GM18499 (cell line): Measurements from ENCODE around the gene ATG13.

Experiments
- ATAC-seq: cut with Tn5 transposase; IDR thresholded peaks from one replicate; pipeline ENCODE4 v1.9.1; 2021; ENCODE audit warnings: moderate number of reproducible peaks; ENCODE audit not compliant: insufficient read depth, unreplicated experiment

The ATG13 gene

GRCh38 chr11:46719048-46719542 is 101.7 kb downstream of the ATG13 start, which contains the start of gene F2:
F2 (plus strand) TSS chr11:46719213; CDS start chr11:46719236, 23 bp downstream.
- ATAC-seq = no peak

DNA sequence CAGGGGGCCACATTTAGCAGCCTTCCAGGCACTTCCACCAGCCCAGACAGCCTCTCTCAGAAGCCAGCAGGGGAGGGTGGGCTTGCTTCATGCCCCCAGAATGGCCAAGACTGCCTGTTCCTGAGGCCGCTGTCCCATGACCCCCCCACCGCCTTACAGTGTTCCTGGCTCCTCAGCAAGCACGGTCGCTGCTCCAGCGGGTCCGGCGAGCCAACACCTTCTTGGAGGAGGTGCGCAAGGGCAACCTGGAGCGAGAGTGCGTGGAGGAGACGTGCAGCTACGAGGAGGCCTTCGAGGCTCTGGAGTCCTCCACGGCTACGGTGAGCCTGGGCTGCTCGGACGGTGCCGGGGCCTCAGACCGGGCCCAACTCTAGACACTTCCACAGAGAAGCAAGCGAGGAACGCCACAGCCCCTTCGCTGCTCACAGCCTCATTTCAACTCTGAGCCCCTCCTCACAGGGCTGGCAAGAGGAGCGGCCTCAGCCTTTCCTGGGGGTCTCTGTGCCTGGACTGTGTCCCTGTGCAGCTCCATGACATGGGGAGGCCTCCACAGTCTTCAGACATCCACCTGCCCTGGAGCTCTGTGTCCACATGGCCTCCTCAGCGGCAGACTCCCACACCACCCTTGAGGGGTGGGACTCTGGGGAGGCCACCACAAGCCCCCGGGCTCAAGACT is 102.3 kb downstream of the ATG13 start:
- no peak for ATAC-seq

GRCh38 chr11:46721286-46721685 is 103.9 kb downstream of the ATG13 start:
- no peak for ATAC-seq

- no peak for ATAC-seq
Measured at GRCh38 chr11:46722566-46723358, 105.4 kb downstream of the ATG13 start.

GRCh38 chr11:46723359-46723680 is 106.0 kb downstream of the ATG13 start:
- no peak for ATAC-seq

GRCh38 chr11:46724088-46724487 is 106.7 kb downstream of the ATG13 start:
- ATAC-seq = no peak
